Stimulated activated CD4-positive, alpha-beta T cell treated with anti-CD3 and anti-CD28 coated beads, Interleukin-1b, Interleukin-23, amount 100 ng/mL, for 1 hour (primary cell): Measurements from ENCODE around the gene HIGD2A.

Experiments
- DNase-seq, 2 donors: peaks; one replicate each; pipeline ENCODE4 v3.0.0-alpha.2; 2020; ENCODE audit warnings: low read depth in 2 of 2

Gene HIGD2A

DNA sequence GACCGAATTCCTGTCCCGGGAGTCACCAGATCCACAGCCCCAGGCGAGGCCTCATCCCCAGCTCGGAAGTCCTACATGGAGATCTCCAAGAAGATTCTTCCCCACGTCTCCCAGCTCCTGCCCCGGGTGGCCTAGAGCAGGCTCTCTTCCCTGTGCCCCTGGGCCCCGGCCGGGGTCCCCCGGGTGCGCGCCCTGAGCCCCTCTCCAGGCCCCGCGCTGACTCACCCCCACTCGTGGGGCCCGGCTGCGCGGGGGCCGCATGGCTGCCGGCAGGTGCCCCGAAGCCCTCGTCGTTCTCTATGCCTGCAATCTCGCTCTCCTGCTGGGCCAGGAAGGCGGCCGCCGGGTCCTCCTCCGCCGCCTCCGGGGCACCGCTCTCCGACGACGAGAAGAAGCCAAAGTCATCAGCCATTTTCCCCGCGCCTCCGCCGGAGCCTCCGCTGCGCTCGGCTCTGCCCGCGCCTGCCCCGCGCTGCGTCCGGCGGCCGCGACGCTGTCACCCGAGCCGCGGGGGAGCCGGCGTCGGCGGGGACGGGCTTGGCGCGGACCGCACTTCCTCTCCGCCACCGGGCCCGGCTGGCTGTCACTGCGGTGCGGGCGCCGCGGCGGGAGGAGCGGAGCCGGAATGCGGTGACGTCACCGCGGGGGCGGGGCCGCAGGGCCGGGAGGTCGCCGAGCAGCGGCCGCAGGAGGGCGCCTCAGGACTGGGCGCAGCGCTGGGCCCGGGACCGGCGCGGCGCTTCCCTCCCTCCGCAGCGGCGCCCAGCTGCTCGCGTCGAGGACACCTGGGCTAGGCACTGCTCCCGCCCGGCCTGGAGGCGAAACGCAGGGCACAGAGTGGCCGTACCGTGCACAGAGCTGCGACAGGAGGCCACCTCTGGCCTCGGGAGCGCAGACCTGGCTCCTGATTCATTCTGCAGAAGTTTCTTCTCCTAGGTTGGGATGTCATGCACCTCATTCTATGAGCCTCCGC lies 27.7 kb downstream of the HIGD2A start, which contains the start of gene CLTB:
TSS of gene CLTB (minus strand) at position 588 of the 973 bp plus-strand sequence. CDS start at position 412, 176 bp downstream.
- DNase-seq, result peak; percentile 83 to 89

DNA sequence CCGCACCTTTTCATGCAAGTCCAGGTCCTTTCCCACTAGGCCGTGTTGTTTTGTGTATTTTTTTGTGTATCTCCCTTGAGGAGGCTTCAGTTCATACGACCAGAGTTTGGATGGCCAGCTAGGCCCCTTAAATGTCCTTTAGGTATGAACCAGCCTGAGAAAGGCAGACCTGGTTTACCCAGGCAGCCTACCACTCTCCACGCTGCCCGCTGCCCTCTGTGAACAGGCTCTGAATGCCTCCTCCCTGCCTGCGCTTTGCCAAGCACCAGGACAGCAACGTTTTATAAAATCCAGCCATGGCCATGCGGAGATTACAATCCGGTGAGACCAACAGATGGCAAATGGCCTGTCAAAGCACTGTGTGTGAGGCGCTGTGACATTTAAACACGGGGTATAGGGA lies 28.4 kb downstream of the HIGD2A start:
- DNase-seq, result no peak

- DNase-seq, result no peak
Observed at GRCh38 chr5:176418251-176418650, 29.7 kb downstream of the HIGD2A start.

GRCh38 chr5:176420086-176420485 lies 31.5 kb downstream of the HIGD2A start:
- DNase-seq, result no peak

DNA sequence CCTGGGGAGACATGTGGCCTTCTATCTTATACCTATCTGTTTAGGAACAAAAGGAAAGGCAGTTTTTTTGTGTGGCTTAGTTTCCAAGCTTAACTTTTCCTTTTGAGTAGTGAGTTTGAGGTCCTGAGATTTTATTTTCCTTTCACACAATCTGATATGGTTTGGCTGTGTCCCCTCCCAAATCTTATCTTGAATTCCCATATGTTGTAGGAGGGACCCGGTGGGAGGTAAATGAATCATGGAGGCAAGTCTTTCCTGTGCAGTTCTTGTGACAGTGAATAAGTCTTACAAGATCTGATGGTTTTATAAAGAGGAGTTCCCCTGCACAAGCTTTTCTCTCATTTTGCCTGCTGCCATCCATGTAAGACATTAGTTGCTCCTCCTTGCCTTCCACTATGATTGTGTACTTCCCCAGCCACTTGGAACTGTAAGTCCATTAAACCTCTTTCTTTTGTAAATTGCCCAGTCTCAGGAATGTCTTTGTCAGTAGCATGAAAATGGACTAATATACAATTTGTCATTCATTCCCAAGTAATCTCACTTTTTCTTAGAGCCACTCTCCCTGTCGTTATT lies 32.5 kb downstream of the HIGD2A start:
- no peak for DNase-seq

GRCh38 chr5:176424181-176424580 lies 35.6 kb downstream of the HIGD2A start:
- no peak for DNase-seq

DNA sequence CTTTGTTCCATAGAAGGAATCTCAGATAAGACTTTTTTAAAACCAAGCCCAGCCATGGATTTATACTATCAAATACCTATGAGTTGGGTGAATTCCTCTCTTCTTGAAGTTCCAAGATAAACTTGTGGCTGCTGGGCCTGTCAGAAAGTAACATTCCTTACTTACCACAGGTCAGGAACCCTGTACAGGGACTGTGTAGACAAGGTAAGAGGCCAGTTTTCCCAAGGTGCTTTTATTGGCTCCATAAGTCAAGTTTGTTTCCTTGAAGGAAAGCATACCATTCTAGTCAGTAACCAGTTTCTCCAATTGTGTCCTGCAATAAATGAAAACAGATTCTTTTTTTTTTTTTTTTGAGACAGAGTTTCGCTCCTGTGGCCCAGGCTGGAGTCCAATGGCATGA lies 36.6 kb downstream of the HIGD2A start:
- DNase-seq, result no peak

DNA sequence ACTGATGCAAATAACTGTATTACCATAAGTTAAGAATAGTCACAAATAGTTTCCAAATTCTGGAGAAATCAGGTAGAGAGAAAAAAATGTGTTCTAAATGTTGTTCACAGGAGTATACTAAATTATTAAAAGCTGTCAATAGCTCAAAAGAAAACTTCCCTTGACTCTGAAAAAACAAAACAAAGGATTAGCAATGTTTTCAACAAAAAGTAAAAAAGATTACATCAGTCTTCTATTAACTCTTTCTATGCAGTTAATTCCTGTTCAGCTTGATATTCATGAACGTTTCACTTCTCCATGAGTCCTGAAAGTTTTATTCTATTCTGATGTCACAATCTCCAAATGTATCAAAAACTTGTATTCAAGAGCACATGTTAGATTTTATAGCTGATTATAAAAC lies 37.2 kb downstream of the HIGD2A start:
- DNase-seq, result no peak

DNA sequence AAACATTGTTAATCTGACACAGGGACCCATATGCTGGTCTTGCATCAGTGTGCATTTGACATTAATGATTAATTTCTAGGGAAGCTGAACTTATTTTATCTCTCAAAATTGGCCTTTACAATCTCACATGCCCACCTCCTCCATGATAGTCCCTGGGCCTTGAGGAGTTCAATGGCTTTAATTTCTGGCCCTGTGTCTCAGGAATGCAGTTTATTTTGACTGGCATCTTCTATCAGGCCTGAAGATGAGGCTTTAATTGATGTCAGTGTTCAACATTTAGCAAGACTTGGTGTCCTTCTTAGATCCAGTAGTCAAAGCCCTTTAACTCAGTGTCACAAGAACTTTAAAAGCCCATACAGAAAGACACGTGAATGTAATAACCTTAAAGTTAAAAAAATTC lies 38.3 kb downstream of the HIGD2A start:
- no peak for DNase-seq

- no peak for DNase-seq
Observed at GRCh38 chr5:176427971-176428370, 39.4 kb downstream of the HIGD2A start.

DNA sequence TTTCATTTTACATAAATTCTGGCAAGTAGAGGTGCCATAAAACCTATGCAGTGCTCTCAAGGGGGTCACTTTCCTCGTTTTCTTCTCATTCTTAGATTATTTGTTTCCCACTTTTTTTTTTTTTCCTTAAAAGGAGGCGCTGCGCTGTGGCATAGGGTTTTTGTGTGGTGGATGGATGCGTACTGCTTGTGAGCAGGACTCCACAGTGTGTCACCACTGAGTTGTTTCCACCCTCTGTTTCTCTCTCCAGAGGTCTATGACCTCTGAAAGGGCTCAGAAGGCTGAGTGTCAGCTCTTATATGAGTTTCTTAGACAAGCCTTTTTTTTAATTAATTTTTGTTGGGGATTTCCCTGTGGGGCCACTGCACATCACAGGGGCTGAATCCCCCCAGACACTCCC lies 41.4 kb downstream of the HIGD2A start:
- DNase-seq, result no peak

- no peak for DNase-seq
Observed at GRCh38 chr5:176432707-176433106, 44.2 kb downstream of the HIGD2A start.

DNA sequence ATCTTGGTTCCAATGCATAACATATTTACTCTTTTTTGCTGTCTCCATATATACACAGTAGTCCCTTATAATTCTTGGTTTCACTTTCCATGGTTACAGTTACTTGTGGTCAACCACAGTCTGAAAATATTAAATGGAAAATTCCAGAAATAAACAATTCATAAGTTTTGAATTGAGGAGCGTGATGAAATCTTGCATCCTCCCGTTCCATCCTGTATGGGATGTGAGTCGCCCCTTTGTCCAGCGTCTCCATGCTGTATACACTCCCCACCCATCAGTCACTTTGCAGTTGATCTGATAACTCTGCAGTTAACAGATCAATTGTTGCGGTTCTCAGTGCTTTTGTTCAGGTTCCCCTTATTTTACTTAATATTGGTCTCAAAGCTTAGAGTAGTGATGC lies 48.1 kb downstream of the HIGD2A start:
- no peak for DNase-seq

DNA sequence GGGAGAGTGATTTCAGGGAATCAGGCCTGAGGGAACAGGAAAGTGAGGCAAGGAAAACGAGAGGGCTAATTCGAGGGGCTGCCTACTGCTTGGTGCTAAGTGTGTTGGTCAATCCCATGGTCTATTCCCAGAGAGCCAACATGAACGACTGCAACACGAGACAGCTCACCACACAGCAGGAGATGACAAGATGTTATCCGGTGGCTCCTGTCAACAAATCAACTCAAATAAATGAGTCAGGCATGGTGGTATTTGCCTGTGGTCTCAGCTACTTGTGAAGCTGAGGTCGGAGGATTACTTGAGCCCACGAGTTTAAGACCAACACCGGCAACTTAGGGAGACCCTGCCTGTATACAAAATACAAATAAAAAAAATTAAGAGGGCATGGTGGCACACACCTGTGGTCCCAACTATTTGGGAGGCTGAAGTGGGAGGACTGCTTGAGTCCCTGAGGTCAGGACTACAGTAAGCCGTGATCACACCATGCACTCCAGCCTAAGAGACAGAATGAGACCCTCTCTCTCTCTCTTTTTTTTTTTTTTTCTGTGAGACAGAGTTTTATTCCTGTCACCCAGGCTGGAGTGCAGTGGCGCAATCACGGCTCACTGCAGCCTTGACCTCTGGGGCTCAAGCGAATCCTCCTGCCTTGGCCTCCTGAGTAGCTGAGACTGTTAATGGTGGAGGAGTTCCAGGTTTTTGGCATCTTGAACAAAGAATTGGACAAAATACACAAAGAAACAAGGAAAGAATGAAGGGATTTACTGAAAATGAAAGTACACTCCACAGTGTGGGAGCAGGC lies 50.6 kb downstream of the HIGD2A start:
- no peak for DNase-seq
